T1000 (cell line): Measurements from ENCODE around the gene OR52E2.

Source experiments
- DNase-seq: peaks from one replicate; lab custom pipeline; 2025; ENCODE audit warnings: mixed read lengths; lab: John Stamatoyannopoulos, UW

Gene OR52E2

GRCh38 chr11:5011254-5011653, 48.2 kb downstream of the OR52E2 start:
- no peak for DNase-seq
